Breast epithelium (tissue), 3 donors: ENCODE measurements around the gene NBEAL2.

Experiments used
- CTCF ChIP-seq, 3 donors: fragments of 450-650 bp; IDR thresholded peaks; one replicate each; pipeline ENCODE4 v1.5.1; 2016 to 2017; ENCODE audit warnings: antibody characterized with exemption in 3 of 3, mild to moderate bottlenecking in 3 of 3, moderate library complexity in 3 of 3
- POLR2A ChIP-seq: fragments of 450-650 bp; IDR thresholded peaks from one replicate; pipeline ENCODE4 v1.6.1; 2016; ENCODE audit warnings: antibody characterized with exemption, mild to moderate bottlenecking, moderate library complexity

GRCh38 chr3:46987319-46987742, 7.9 kb downstream of the NBEAL2 start:
- TF ChIP-seq POLR2A (no peak), CTCF (IDR thresholded peaks at IDR 0.05) (no peak)
